Activated CD8-positive, alpha-beta memory T cell treated with anti-CD3 and anti-CD28 coated beads, Interleukin-2, amount 50 U/mL, for 24 hours (primary cell): ENCODE results near the gene CCL22.
"Not testable (repeated sequence)": the region's sequence is repeated elsewhere in the genome, so short reads cannot be mapped to it uniquely, and the experiment has no call there.

ENCODE experiments used
- DNase-seq: peaks from one replicate; pipeline ENCODE4 v3.0.0-alpha.2; 2020; ENCODE audit errors: extremely low read depth

The CCL22 gene

GRCh38 chr16:57347858-57348257 is 10.7 kb upstream of the CCL22 start:
- no peak for DNase-seq

DNA sequence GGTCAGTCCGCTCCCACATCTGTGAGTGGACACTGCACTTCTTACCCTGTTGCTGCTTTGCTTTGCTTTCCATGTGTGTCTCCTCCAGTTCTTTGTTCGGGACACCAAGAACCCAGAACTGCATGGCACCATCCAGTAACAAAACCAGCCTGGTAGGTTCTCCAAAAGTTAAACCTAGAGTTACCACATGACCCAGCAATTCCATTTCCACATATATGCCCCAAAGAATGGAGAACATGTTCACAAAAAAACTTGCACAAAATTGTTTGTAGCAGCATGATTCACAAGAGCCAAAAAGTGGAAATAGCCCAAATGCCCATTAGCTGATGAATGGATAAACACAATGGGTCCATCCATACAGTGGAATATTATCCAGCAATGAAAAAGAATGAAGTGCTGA is 10.3 kb upstream of the CCL22 start:
- no peak for DNase-seq

DNA sequence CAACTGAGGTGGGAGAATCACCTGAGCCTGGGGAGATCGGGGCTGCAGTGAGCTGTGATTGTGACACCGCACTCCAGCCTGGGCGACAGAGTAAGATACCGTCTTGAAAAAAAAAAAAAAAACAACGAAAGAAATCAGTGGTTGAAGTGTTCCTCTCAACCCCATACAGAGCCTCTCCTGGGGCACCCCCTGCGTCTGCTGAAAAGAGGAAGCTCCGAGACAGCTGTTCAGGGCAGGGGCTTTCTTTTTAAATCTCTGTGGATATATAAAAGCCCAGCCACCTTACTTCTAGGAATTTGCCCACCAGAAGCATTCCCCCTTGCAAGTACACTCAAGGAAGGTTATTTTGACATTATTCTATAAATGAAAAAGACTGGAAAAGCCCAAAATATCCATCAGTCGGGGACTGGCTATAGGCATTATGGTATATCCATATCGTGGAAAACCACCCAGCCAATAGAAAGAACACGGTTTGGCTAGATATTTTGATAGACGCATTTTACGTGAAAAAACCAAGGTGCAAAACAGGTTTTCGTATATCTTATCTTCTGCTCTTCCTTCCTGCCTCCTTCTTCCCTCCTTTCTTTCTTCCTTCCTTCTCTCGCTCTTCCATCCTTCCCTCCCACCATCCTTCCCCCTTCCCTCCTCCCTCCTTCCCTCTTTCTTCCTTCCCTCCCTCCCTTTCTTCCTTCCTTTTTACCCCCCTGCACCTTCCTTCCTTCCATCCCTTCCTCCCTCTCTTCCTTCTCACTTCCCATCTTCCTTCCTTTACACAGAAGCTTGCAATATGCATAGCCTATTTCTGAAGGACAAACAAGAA is 9.2 kb upstream of the CCL22 start:
- peak; percentile 2 for DNase-seq

GRCh38 chr16:57352636-57353047 is 5.9 kb upstream of the CCL22 start:
- no peak for DNase-seq

DNA sequence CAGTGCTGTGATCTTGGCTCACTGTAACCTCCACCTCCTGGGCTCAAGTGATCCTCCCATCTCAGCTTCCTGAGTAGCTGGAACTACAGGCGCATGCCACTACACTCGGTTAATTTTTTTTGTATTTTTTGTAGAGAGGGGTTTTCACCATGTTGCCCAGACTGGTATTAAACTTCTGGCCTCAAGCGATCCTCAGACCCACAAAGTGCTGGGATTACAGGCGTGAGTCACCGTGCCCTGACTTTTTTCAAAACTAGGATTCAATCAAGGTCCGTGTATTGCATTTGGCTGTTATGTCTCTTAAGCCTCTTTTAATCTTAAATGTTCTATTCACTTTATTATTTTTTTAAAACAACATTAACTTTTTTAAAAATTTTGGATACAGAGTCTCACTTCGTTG is 4.3 kb upstream of the CCL22 start:
- no peak for DNase-seq

- no peak for DNase-seq
Measured at GRCh38 chr16:57355898-57356414, 2.6 kb upstream of the CCL22 start.

- DNase-seq = no peak
Measured at GRCh38 chr16:57356547-57356946, 2.0 kb upstream of the CCL22 start.

GRCh38 chr16:57357330-57358085 is 1.1 kb upstream of the CCL22 start:
- DNase-seq = no peak

DNA sequence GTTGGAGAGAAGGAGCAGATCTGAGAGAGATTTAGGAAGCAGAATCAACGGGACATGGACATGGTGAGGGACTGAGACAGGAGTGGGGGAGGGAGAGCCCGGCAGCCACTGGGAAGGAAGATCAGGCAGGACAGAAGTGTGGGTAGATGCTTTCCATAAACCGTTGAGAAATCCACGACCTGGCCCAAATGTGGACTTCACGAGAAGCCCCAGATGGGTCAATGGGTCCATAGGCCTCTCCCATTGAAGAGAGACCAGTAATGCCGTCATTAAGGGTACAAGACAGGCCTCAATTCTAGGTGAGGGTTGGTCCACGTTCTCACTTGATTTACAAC is 530 bp upstream of the CCL22 start:
- DNase-seq = no peak

GRCh38 chr16:57360321-57360935 is 1.8 kb downstream of the CCL22 start:
- no peak for DNase-seq

DNA sequence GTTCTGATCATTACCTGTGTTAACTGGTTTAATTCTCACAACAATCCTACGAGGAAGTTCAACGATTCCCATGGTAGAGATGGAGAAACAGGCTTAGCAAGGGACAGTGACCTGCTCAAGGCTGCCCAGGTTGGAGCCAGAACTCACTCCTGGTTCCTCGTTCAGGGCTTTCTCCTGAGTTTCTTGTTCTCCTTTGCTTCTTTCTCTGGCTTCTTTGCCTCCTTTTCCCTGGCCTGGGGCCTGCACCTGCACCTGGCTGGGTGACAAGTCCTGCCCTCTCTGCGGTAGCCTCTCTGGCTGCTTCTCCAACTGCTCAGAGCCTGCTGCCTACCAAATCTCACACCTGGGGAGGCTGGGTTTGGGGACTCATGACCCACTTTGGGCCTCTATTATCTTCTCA is 2.8 kb downstream of the CCL22 start:
- no peak for DNase-seq

- DNase-seq = no peak
Measured at GRCh38 chr16:57364143-57364542, 5.6 kb downstream of the CCL22 start.

DNA sequence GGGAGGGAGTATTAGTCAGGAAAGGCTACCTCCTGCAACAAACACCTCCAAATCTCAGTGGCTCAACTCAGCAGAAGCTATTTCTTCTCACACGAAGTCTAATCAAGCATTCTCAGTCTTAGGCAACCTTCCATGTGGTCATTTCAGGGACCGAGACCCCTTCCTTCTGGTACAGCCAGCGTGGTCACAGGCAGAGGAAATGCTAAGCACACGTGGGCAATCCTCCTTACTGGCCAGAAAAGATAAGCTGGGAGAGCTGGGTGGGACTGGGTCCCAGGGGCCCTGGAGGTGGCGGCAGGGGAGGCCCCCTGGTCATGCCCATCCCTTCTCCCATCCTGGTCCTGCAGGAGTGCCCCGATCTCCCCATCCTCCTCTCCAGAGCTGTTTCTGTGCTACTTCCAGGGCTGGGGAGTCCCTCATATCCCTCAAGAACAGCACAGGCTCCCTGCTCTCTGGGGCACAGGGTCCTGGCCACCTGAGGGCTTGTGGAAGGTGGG is 8.0 kb downstream of the CCL22 start:
- DNase-seq = no peak

- no peak for DNase-seq
Measured at GRCh38 chr16:57367116-57367752, 8.7 kb downstream of the CCL22 start.

- no peak for DNase-seq
Measured at GRCh38 chr16:57371494-57372371, 13.2 kb downstream of the CCL22 start.

DNA sequence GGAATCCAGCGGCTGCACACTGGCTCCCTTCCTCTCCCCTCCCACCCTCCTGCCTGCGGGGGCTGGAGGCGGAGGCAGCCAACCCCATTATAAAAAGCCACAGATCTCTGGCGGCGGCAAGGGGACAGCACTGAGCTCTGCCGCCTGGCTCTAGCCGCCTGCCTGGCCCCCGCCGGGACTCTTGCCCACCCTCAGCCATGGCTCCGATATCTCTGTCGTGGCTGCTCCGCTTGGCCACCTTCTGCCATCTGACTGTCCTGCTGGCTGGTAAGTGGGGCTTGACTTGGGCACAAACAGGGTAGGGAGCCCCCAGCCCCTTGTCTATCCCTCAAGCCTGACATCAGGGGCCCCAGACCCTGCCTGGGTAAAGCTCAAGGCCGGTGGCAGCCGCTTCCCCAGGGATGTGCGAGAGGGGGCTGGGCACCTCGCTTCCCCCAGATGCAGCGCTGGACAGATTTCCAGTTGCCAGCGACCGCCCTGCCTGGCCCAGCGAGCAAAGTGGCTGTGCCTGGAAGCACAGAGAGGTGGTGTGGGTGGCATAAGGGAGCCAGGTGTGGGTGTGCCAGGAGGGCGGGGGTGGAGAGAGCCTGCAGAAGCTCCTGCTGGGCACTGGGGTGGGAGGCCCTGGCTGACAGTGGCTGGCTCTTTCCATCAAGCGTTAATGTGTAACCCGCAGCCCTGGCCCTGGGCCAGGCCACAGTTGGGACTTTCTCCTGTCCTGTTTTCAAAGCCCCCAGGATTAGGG is 14.0 kb downstream of the CCL22 start, which contains the start of gene CX3CL1:
Gene CX3CL1 (plus strand): TSS at position 119 of the 745 bp plus-strand sequence. CDS start 79 bp downstream, at position 198.
- no peak for DNase-seq

DNA sequence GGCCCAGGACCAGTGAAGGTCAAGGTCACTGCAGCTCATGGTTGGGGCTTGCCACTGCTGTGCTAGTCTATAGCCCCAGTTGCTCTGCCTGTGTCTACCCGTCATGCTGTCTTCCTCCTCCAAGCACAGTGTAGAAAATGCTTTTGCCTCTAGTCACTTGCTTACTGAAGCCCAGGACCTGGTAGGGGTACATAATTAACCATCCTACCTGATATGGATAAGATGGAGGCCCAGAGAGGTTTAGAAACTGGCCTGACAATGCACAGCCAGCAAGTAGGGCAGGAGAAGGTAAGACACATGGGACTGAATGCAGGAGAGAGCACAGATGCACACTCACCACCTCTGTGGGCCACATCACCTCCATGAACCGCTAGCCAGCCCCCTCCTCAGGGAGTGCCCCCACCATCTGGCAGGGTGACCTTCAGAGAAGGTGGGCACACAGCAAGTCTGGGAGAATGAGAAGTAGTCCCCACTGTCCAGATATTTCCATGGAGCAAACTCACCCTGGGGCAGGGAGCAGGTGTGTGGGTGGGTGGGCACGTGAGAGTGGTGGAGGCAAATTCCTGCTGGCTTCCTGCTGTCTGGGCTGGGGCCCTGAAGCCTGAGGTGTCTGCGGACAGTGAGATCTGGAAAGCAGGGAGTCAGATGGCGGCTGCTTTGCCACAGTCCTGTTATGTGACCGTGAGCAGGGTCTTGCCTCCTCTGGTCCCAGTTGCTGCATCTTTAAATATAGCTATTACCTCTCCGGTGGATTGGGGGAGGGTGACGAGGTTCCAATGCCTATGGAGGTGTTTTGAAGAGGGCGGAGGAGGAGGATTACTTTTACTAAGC is 14.7 kb downstream of the CCL22 start:
- DNase-seq = no peak

GRCh38 chr16:57374067-57374534 is 15.5 kb downstream of the CCL22 start:
- no peak for DNase-seq

DNA sequence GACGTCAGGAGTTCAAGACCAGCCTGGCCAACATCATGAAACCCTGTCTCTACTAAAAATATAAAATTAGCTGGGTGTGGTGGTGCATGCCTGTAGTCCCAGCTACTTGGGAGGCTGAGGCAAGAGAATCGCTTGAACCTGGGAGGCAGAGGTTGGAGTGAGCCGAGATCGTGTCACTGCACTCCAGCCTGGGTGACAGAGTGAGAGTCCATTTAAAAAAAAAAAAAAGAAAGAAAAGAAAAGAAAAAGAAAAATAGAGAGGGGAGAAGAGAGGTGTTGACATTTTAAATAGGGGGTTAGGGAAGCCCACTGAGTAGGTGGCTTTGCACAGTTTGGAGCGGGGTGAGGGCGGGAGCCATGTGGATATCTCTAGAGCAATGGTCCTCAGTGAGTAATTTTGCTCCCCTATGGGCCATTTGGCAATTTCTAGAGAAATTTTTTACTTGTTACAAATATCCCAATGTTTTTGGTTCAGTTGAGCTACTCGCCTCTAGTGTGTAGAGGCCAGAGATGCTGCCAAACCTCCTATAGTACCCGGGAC is 16.4 kb downstream of the CCL22 start:
- DNase-seq = not testable (repeated sequence)
